ENCODE measurements around the gene HAL. TPM values are rescaled to one million over a fixed set of nuclear protein-coding genes. Genes with fewer than 3 reads are reported as not detected.
A peak's percentile ranks its signal among the peaks of the same experiment; 100 is the strongest.

HAL gene
- total RNA-seq, 1 experiment from 2014 or later = 1.8 TPM

DNA sequence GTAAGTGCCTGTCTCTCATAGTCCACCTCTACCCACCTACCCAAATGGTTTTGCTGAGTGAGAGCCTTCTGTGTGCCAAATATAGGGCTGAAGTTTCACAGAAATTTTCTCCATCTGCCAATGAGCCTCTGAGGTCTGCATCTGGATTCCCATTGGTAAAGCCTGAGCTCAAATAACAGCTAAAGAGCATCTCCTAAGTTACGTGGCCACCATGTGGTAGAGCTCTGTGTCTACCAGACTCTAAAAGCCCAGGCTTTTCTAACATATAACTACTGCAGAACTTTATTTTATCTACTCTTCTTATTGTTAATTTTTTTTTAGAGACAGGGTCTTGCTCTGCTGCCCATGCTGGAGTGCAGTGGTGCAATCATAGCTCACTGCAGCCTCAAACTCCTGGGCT is 37.0 kb downstream of the HAL start:
- H2AFZ ChIP-seq (ENCODE audit: low read depth, low read length, poor library complexity, severe bottlenecking) = no peak overlapping the region
- H3K36me3 ChIP-seq (ENCODE audit: control insufficient read depth in 1 of 2, insufficient read depth in 2 of 2, low read length in 2 of 2) = no peaks in the 10 kb centered on the region
- no peak overlapping the region for H3K4me2 ChIP-seq (ENCODE audit: low read length)
- intact Hi-C loops (cut with micrococcal nuclease) = loop anchor here (2.0 kb wide), 1 partner anchor 40 kb away; no protein-coding TSS in a partner anchor
- H3K4me3 ChIP-seq (replicated peaks in 1 of 2; ENCODE audit: low read depth in 1 of 2, low read length in 2 of 2) = no peak overlapping the region
- no peak overlapping the region for H3K27ac ChIP-seq (ENCODE audit: low read depth, low read length)
- no peaks in the 10 kb centered on the region for H4K20me1 ChIP-seq (ENCODE audit: insufficient read depth)
- no peaks in the 10 kb centered on the region for H3K9me3 ChIP-seq (ENCODE audit: control insufficient read depth in 1 of 2, insufficient read depth in 1 of 2, low read depth in 1 of 2, low read length in 2 of 2)
- H3K9me2 ChIP-seq (ENCODE audit: insufficient read depth) = no peaks in the 10 kb centered on the region
- H3K79me2 ChIP-seq (ENCODE audit: insufficient read depth, low read length) = no peaks in the 10 kb centered on the region
- no TSS peak for BruUV-seq (replicated peaks)
- no peaks in the 10 kb centered on the region for H3K27me3 ChIP-seq (ENCODE audit: insufficient read depth, low read length)
- peak; percentile 29 for DNase-seq (ENCODE audit: low read depth, low spot score)
- CTCF ChIA-PET = interaction anchor here (0.9 to 1.4 kb wide), 6 partner anchors 39 to 384 kb away, joined by 3 to 10 read pairs (median 4); no protein-coding TSS in a partner anchor
- POLR2A ChIA-PET = no interaction called here
- no peaks in the 10 kb centered on the region for H3K4me1 ChIP-seq (ENCODE audit: control insufficient read depth in 1 of 2, insufficient read depth in 2 of 2, low read length in 2 of 2)
- TF ChIP-seq JUND (IDR thresholded peaks at IDR 0.05) = no peak
- TF ChIP-seq, protein P1, sequence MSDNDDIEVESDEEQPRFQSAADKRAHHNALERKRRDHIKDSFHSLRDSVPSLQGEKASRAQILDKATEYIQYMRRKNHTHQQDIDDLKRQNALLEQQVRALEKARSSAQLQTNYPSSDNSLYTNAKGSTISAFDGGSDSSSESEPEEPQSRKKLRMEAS (IDR thresholded peaks at IDR 0.05) = no peak
- no peak for TF ChIP-seq YY1 (IDR thresholded peaks at IDR 0.05; ENCODE audit: extremely low read depth, insufficient replicate concordance, low read depth, low read length)
- TF ChIP-seq, protein P2, sequence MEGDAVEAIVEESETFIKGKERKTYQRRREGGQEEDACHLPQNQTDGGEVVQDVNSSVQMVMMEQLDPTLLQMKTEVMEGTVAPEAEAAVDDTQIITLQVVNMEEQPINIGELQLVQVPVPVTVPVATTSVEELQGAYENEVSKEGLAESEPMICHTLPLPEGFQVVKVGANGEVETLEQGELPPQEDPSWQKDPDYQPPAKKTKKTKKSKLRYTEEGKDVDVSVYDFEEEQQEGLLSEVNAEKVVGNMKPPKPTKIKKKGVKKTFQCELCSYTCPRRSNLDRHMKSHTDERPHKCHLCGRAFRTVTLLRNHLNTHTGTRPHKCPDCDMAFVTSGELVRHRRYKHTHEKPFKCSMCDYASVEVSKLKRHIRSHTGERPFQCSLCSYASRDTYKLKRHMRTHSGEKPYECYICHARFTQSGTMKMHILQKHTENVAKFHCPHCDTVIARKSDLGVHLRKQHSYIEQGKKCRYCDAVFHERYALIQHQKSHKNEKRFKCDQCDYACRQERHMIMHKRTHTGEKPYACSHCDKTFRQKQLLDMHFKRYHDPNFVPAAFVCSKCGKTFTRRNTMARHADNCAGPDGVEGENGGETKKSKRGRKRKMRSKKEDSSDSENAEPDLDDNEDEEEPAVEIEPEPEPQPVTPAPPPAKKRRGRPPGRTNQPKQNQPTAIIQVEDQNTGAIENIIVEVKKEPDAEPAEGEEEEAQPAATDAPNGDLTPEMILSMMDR (IDR thresholded peaks at IDR 0.05 in 2 of 3, conservative IDR thresholded peaks at IDR 0.05 in 1 of 3; ENCODE audit: borderline replicate concordance in 1 of 3, insufficient read depth in 1 of 3, low read depth in 2 of 3, low read length in 2 of 3) = peak in 2 of 3 experiments; percentile 36 to 41; a peak in 3 of 6 replicates
- TF ChIP-seq FOSL1 (IDR thresholded peaks at IDR 0.05; ENCODE audit: low read depth) = no peak
- no peak for TF ChIP-seq POLR2A (IDR thresholded peaks at IDR 0.05; ENCODE audit: borderline replicate concordance, extremely low read depth, insufficient read depth, insufficient read length)
- TF ChIP-seq, protein P3, sequence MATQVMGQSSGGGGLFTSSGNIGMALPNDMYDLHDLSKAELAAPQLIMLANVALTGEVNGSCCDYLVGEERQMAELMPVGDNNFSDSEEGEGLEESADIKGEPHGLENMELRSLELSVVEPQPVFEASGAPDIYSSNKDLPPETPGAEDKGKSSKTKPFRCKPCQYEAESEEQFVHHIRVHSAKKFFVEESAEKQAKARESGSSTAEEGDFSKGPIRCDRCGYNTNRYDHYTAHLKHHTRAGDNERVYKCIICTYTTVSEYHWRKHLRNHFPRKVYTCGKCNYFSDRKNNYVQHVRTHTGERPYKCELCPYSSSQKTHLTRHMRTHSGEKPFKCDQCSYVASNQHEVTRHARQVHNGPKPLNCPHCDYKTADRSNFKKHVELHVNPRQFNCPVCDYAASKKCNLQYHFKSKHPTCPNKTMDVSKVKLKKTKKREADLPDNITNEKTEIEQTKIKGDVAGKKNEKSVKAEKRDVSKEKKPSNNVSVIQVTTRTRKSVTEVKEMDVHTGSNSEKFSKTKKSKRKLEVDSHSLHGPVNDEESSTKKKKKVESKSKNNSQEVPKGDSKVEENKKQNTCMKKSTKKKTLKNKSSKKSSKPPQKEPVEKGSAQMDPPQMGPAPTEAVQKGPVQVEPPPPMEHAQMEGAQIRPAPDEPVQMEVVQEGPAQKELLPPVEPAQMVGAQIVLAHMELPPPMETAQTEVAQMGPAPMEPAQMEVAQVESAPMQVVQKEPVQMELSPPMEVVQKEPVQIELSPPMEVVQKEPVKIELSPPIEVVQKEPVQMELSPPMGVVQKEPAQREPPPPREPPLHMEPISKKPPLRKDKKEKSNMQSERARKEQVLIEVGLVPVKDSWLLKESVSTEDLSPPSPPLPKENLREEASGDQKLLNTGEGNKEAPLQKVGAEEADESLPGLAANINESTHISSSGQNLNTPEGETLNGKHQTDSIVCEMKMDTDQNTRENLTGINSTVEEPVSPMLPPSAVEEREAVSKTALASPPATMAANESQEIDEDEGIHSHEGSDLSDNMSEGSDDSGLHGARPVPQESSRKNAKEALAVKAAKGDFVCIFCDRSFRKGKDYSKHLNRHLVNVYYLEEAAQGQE (IDR thresholded peaks at IDR 0.05; ENCODE audit: low read depth) = no peak
- peak; percentile 70 for TF ChIP-seq RAD21 (IDR thresholded peaks at IDR 0.05; ENCODE audit: low read depth)
- TF ChIP-seq CBX3 (IDR thresholded peaks at IDR 0.05; ENCODE audit: low read depth) = no peak
- no peak for TF ChIP-seq TCF7L2 (IDR thresholded peaks at IDR 0.05; ENCODE audit: borderline replicate concordance, extremely low read depth, insufficient read depth, insufficient read length)
- no peak for TF ChIP-seq EGR1 (IDR thresholded peaks at IDR 0.05; ENCODE audit: low read depth)
- no peak for TF ChIP-seq POLR2AphosphoS5 (IDR thresholded peaks at IDR 0.05; ENCODE audit: low read depth, low read length)
- TF ChIP-seq SRF (IDR thresholded peaks at IDR 0.05; ENCODE audit: low read depth) = no peak
- no peak for TF ChIP-seq SIN3A (IDR thresholded peaks at IDR 0.05; ENCODE audit: low read depth)
- TF ChIP-seq ELF1 (IDR thresholded peaks at IDR 0.05; ENCODE audit: borderline replicate concordance, low read depth) = no peak
- RAD21 ChIA-PET (ENCODE audit: low non-redundant PET in 1 of 2, low total read pairs in 2 of 2, uncharacterized antibody in 2 of 2, unreplicated experiment in 2 of 2) = interaction anchor here (0.8 to 1.1 kb wide), 2 partner anchors 41 kb away, joined by 3 to 4 read pairs; no protein-coding TSS in a partner anchor
- H3K9ac ChIP-seq (ENCODE audit: low read length) = no peak overlapping the region
- ATAC-seq = peak; percentile 84
